WTC11 (cell line): ENCODE data around the gene MAP4K4.

Source experiments
- ETV6 ChIP-seq: sonication (generic); formaldehyde crosslinking; IDR thresholded peaks from 2 replicates; pipeline ENCODE4 v1.8.1; 2022; ENCODE audit warnings: mild to moderate bottlenecking, missing genetic modification reagents
- FOXK1 ChIP-seq: sonication (generic); formaldehyde crosslinking; IDR thresholded peaks from 2 replicates; pipeline ENCODE4 v1.8.0; 2022; ENCODE audit warnings: mild to moderate bottlenecking, moderate library complexity, missing genetic modification reagents
- RELA ChIP-seq: sonication (generic); formaldehyde crosslinking; IDR thresholded peaks from 2 replicates; pipeline ENCODE4 v1.8.1; 2022; ENCODE audit warnings: missing genetic modification reagents, mild to moderate bottlenecking, borderline replicate concordance
- TEAD4 ChIP-seq: sonication (generic); formaldehyde crosslinking; IDR thresholded peaks from 2 replicates; pipeline ENCODE4 v1.8.0; 2022; ENCODE audit warnings: mild to moderate bottlenecking, missing genetic modification reagents
- TF ChIP-seq, protein P1 (sequence below): fragments of 200-600 bp; IDR thresholded peaks from 2 replicates; pipeline ENCODE4 v1.8.0; 2022; ENCODE audit warnings: antibody characterized with exemption
- TF ChIP-seq, protein P2 (sequence below): sonication (generic); formaldehyde crosslinking; conservative IDR thresholded peaks from 2 replicates; pipeline ENCODE4 v1.8.1; 2022; ENCODE audit warnings: mild to moderate bottlenecking, missing genetic modification reagents

DNA sequence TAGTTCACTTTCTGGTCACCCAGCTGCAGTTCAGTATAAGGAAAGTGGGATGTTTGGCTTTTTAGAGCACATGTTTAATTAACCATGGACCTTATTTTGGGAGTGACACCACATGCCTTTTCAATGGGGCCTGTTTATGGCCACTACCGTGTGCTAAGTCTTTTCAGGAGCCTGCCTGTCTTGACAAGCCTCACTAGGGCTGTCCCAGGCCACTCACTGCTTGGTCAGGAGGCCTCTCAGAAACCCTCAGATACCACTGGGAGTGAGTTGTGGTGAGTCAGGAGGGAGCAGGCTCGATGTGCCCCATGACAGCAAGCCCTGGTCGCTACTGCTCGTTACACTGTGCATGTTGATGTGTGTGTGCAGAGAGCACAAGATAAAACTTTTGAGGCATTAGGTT, 123.0 kb downstream of the MAP4K4 start:
- TF ChIP-seq, protein P1, sequence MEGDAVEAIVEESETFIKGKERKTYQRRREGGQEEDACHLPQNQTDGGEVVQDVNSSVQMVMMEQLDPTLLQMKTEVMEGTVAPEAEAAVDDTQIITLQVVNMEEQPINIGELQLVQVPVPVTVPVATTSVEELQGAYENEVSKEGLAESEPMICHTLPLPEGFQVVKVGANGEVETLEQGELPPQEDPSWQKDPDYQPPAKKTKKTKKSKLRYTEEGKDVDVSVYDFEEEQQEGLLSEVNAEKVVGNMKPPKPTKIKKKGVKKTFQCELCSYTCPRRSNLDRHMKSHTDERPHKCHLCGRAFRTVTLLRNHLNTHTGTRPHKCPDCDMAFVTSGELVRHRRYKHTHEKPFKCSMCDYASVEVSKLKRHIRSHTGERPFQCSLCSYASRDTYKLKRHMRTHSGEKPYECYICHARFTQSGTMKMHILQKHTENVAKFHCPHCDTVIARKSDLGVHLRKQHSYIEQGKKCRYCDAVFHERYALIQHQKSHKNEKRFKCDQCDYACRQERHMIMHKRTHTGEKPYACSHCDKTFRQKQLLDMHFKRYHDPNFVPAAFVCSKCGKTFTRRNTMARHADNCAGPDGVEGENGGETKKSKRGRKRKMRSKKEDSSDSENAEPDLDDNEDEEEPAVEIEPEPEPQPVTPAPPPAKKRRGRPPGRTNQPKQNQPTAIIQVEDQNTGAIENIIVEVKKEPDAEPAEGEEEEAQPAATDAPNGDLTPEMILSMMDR = no peak
- TF ChIP-seq, protein P2, sequence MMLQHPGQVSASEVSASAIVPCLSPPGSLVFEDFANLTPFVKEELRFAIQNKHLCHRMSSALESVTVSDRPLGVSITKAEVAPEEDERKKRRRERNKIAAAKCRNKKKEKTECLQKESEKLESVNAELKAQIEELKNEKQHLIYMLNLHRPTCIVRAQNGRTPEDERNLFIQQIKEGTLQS (CRISPR knock-in tag) = no peak
- TF ChIP-seq RELA (no peak), FOXK1 (CRISPR knock-in tag) (no peak), ETV6 (CRISPR knock-in tag) (no peak), TEAD4 (CRISPR knock-in tag) (no peak)
